K562 treated with DMSO at 1 percent for 12 hours (cell line): ENCODE measurements around the gene MBD3L3. TPM values are rescaled to one million over a fixed set of nuclear protein-coding genes. Genes with fewer than 3 reads are reported as not detected.

Experiments
- total RNA-seq: library from RNA; unstranded; fragments of 300-600 nt; gene quantifications from 2 replicates; pipeline ENCODE4 v1.2.3, GENCODE V29; 2022; ENCODE audit not compliant: insufficient read depth

The MBD3L3 gene
- not detected in 2 replicates for total RNA-seq

GRCh38 chr19:7058576-7058975 is at the start of gene MBD3L3:
TSS of gene MBD3L3 (minus strand) at chr19:7058676. CDS start at chr19:7058605, 71 bp downstream.

DNA sequence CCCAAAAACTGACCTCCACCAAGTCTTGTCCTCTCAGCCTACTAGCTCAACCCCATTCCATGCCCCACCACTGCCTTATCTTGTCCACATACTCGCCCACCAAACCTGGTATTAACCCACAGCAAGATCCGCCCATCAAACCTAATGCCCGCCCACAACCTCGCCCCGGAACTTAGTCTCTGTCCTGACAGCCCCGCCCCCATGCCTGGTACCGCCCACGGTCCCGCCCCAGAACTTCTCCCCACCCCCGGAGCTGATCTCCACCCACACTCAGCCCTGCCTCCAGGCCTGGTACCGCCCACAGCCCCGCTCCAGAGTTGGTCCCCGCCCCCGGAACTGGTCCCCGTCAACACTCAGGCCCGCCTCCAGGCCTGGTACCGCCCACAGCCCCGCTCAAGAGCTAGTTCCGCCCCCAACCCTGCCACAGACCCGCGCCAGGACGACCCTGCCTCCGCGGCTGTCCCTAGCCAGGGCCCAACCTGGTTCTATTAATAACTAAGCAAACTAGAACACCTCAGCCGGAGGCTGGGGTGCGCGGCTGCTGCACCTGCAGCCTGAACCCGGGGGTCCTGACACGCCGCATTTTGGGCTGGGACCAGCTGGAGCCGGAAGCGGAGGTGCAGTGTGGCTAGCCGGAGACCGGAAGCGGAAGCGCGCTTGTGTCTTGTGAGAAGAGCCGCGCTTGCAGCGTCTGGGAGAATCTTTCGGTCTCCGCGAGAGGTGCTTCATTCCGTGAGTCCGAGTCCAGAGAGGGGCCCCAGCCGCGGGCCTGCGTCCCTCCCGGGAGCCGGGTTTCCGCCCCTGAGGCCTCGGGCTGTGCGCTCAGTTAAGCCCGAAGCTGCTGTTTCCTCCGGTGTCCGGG is 10.8 kb upstream of the MBD3L3 start, which contains the start of gene ZNF557:
TSS of gene ZNF557 (plus strand) at position 662 of the 862 bp plus-strand sequence. CDS start 5,372 bp downstream, outside the sequence.

GRCh38 chr19:7049021-7049420 is 9.5 kb downstream of the MBD3L3 start, which contains the start of gene MBD3L2:
TSS of gene MBD3L2 (plus strand) at chr19:7049321. CDS start at chr19:7049374, 53 bp downstream.

DNA sequence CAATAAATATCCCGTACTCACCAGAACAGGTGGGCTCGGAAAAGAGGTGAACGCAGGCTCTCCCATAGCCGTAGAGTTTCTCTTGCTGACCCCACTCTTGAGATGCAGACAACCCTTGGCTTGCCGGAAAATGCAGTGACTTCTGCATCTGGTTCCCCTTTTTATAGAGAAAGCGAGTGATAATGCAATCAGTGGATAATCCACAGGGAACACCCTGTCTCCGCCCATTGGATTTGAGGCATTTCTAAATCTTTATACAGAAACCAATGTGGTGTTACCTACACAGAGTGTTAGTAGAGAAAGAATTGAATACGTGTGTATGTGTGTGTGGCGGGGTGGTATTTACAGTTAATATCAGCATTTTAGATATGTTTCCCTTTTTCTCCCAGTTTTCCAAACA is 18.4 kb downstream of the MBD3L3 start, which contains the start of gene MBD3L4:
TSS of gene MBD3L4 (minus strand) at position 101 of the 400 bp plus-strand sequence. CDS start at position 66, 35 bp downstream.

GRCh38 chr19:7030278-7030677 is 28.2 kb downstream of the MBD3L3 start, which contains the start of gene MBD3L5:
TSS of gene MBD3L5 (plus strand) at chr19:7030578. CDS start at chr19:7030612, 34 bp downstream.

DNA sequence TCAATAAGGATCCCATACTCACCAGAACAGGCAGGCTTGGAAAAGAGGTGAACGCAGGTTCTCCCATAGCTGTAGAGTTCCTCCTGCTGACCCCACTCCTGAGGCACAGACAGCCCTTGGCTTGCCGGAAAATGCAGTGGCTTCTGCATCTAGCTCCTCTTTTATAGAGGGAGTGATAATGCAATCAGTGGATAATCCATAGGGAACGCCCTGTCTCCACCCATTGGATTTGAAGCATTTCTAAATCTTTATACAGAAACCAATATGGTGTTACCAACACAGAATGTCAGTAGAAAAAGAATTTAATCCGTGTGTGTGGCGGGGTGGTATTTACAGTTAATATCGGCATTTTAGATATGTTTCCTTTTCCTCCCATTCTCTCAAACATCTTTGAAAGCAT is 37.1 kb downstream of the MBD3L3 start, which contains the start of gene MBD3L2B:
TSS of gene MBD3L2B (minus strand) at position 101 of the 400 bp plus-strand sequence. CDS start at position 67, 34 bp downstream.

Other genes with a start within 250 kb of the MBD3L3 start
- gene ADGRE1, start 171.1 kb downstream of the MBD3L3 start, total RNA-seq = 2.5 and 4.5 TPM in 2 replicates
- not detected in 2 replicates for gene MBD3L2B, start 37.2 kb downstream of the MBD3L3 start, total RNA-seq
- gene MBD3L5, start 28.1 kb downstream of the MBD3L3 start, total RNA-seq = not detected in 2 replicates
- not detected in 2 replicates for gene MBD3L4, start 18.5 kb downstream of the MBD3L3 start, total RNA-seq
- gene MBD3L2, start 9.4 kb downstream of the MBD3L3 start, total RNA-seq = not detected in 2 replicates
- 0.88 and 2.7 TPM in 2 replicates for gene ZNF557, start 11.0 kb upstream of the MBD3L3 start, total RNA-seq
- gene INSR, start 235.7 kb upstream of the MBD3L3 start, total RNA-seq = 0.18 and 1.1 TPM in 2 replicates